OCI-M2 (cell line): ENCODE data around the gene SLC12A4.

Experiments used
- DNase-seq: peaks from one replicate; lab custom pipeline; 2025; ENCODE audit not compliant: unreplicated experiment; lab: John Stamatoyannopoulos, UW

SLC12A4 gene

DNA sequence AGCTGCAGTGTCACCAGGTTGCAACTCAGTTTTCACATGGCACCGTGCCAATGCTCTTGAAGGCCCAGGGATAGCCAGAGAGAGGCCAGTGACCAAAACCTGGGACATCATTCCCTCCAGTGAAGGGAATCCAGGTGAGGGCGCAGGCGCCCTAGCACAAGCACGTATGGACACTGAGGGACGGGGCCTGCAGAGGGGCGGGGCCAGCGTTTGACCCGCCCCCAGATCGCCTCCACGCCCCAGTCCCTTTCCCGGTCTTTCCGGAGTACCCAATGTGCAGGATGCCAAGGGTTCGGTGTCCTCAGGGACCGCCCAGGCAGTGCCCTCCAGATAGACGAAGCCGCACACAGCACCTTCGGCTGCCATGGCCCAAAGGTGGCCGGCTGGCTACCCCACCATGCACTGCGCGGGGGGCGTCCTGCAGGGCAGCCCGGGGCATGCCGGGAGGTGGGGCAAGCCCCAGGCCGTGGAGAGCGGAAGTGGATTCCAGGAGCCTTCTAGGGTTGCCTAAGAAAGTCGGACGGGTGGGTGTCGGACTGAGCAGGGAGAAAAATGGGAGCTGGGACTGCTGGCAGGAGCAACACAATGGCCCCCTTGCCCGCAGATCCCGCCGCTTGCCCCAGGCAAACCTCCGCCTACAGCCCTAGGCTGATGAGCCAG is 4.6 kb downstream of the SLC12A4 start:
- no peak for DNase-seq

GRCh38 chr16:67963292-67963661 is 5.2 kb downstream of the SLC12A4 start:
- DNase-seq: no peak

GRCh38 chr16:67962135-67962534 is 6.3 kb downstream of the SLC12A4 start:
- DNase-seq: no peak

DNA sequence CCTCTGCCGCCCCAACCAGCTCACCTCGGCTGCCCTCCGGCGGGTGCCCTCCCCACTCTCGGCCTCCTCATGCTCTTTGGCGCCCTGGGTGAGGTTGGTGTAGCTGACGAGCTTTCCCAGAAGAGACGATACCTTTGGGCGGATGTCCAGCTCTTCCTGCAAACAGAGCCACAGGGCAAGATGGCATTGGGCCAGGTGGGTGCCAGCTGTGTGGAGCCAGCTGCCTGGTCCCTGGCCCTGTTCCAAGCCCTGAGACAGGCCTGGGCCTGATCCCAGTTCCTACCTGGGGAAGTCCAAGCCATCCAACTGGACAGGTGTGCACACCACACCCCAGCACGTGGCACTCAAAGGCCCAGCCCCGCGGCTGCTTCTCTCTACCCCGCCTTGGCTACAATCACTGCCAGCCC is 6.9 kb downstream of the SLC12A4 start:
- no peak for DNase-seq

DNA sequence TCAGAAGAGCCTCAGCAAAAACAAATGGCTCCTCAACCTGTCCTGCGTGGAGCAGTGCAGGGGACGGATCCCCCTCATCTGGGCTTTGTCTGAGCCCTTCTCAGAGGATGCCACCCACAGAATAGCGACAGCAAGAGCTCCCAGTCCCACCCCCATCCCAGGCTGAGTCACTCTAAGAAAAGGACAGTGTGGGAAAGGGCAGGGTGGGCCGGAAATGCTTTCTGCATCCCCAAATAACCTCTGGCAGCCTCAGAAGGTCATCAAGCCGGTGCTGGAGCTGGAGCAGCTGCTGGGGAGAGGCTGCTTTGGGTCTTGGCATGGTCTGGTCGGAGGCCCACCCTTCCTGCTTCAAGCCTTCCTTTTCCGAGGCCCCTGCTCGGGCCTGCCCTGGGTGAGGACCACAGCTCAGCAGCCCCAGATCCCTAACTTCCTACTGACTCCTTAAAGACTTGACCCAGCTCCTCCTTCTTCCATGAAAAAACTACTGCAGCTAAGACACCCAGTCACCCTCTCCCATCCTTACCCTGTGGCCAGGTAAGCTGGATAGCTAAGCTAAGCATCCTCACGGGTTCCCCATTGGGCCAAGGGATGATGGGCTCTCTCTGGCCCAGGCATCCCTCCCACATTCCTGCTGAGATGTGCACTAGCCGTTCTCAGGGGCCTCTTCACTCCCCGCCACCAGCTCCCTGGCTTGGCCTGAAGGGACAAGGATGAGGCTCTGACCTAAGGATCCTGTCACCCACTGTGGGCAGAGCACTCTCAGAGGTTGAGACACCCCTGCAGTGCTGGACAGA is 8.7 kb downstream of the SLC12A4 start:
- DNase-seq: no peak

- DNase-seq: no peak
Observed at GRCh38 chr16:67957622-67958021, 10.8 kb downstream of the SLC12A4 start.

GRCh38 chr16:67954421-67955196 is 13.8 kb downstream of the SLC12A4 start:
- DNase-seq: no peak

- no peak for DNase-seq
Observed at GRCh38 chr16:67953641-67954375, 14.6 kb downstream of the SLC12A4 start.

DNA sequence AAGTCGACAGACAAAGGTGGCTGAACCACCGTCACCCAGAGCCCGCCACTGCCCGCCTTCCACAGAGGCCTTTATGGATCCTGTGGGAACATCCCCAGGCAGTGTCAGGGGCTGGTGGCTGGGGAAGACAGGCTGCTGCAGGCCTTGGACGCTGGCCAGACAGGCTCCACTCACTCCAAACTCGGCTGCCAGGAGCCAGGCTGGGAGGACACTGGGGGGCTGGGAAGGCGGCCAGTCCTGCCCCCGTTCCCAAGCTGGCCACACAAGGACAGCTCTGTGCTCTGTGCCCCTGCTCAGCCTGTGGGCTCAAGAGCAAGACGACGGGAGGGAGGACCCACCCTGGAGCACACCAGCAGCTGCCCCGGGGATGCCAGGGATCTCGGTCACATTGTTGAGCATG is 17.0 kb downstream of the SLC12A4 start:
- DNase-seq: no peak

GRCh38 chr16:67950335-67950843 is 18.0 kb downstream of the SLC12A4 start:
- no peak for DNase-seq

DNA sequence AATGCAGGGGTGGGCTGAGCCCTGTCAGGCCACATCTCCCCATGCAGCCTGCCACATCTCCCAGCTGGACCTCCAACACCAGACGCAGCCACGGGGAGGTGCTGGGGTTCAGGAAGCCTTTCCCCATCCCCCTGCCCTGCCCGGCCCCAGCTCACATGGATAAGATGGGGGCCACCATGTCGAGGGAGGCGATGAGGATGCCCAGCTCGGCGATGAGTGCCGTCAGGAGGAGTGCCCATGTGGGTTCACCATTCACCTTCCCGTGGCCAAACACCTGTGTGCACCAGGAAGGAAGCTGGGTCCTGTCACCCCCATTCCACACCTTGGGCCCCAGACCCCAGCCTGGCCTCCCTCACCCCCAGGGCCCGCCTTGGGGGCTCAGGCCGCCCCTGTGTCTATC is 18.8 kb downstream of the SLC12A4 start:
- no peak for DNase-seq

DNA sequence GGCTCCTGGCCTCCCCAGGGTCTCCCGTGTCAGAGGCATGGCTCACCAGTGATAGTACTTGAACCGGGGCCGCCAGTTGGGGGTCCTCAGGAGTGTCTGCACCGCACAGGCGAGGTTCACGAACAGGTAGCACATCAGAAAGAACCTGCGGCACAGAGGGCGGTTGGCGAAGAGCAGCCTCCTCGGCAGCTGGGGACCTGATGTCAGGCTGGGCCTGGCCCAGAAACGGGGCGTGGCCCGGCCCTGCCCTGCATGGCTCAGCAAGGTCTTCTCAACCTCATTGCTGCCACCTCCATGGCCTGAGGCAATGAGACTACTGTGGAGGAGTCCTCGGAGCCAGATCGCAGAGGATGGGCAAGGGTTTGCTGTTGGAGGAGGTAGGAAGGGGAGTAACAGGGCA is 20.4 kb downstream of the SLC12A4 start:
- no peak for DNase-seq

GRCh38 chr16:67946966-67947558 is 21.4 kb downstream of the SLC12A4 start:
- no peak for DNase-seq

DNA sequence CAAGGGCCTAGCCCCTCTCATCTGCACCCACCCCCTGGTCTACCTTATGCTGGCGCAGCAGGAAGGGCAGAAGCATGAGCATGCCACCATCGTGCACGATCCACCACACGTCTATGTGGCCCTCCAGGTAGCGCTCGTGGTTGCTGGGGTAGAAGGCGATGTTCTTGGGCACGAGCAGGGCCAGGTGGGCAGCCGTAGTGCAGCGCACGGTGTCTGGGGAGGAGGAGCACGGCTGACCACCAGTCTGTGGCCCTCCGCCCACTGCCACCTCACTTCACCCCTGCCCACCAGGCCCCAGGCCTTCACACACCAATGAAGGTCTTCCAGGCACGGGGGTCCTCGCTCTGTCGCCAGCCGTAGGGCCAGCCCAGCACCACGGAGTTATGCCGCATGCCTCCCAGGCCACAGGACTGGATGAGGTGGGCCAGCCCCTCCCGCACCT is 22.3 kb downstream of the SLC12A4 start:
- no peak for DNase-seq

GRCh38 chr16:67945392-67945933 is 23.0 kb downstream of the SLC12A4 start:
- DNase-seq: no peak

DNA sequence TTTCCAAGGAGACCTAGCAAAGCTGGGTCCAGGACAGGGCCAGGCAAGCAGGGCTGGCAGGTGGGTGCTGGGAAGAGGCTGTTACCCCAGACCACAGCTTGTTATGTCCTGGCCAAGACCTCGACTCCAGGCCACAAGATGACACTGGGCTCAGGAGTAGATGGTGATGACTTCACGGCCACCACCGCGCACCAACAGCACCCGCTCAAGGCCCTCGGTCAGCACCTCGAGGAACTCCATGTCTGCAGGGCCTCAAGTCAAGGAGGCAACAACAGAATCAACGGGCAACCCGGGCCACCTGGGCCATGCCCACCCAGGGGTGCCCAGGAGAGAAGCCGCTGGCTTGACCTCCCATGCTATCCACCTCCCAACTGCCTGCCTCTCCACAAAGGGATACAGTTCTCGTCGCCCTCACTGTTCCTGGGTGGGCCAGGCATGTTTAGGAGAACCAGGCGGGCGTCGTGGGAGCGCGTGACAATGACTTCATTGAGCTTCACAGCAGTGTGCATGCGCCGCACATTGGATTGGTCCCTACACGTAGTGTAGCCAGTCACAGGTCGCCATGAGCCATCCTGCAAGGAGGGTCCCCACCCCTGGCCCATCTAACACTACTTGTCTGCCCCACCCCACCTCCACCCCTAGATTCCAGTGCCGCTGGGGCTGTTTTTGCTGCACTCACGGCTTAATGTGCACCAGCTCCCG is 23.6 kb downstream of the SLC12A4 start:
- DNase-seq: no peak

- DNase-seq: no peak
Observed at GRCh38 chr16:67943619-67944504, 24.6 kb downstream of the SLC12A4 start, which contains the start of gene LCAT. Gene LCAT (minus strand): TSS chr16:67944120. CDS start chr16:67944101, 19 bp downstream.

GRCh38 chr16:67943256-67943618 is 25.2 kb downstream of the SLC12A4 start:
- no peak for DNase-seq
